ENCODE data around the gene KCNH3. TPM values are rescaled to one million over a fixed set of nuclear protein-coding genes. Genes with fewer than 3 reads are reported as not detected.
"Not testable (repeated sequence)": the region's sequence is repeated elsewhere in the genome, so short reads cannot be mapped to it uniquely, and the experiment has no call there.

KCNH3 gene
- total and polyA plus RNA-seq, 3 donors from 2014 or later, result 4.5 to 8.3 (median 4.5) TPM

DNA sequence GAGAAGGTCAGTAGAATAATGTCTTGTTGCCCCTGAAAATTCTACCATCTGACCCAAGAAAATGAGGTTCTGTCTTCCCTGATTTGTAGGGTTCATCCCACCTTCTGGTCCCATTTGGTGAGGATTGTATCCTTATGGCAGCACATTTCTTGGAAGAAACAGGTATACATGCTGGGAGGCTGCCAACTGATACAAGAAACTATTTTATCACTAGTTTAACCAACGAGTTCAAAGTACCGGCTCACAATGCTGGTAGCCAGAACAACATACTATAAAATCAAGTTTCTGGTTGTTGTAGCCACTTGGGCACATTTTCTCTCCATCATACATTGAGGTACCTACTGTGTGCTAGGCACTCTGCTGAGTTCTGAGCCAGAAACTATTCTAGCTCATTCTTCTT lies 7.1 kb upstream of the KCNH3 start:
- H3K27me3 ChIP-seq, result no peaks in the 10 kb centered on the region
- TF ChIP-seq, protein P1, sequence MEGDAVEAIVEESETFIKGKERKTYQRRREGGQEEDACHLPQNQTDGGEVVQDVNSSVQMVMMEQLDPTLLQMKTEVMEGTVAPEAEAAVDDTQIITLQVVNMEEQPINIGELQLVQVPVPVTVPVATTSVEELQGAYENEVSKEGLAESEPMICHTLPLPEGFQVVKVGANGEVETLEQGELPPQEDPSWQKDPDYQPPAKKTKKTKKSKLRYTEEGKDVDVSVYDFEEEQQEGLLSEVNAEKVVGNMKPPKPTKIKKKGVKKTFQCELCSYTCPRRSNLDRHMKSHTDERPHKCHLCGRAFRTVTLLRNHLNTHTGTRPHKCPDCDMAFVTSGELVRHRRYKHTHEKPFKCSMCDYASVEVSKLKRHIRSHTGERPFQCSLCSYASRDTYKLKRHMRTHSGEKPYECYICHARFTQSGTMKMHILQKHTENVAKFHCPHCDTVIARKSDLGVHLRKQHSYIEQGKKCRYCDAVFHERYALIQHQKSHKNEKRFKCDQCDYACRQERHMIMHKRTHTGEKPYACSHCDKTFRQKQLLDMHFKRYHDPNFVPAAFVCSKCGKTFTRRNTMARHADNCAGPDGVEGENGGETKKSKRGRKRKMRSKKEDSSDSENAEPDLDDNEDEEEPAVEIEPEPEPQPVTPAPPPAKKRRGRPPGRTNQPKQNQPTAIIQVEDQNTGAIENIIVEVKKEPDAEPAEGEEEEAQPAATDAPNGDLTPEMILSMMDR (IDR thresholded peaks at IDR 0.05), result no peak
- TF ChIP-seq POLR2A (IDR thresholded peaks at IDR 0.05), result no peak
- no peaks in the 10 kb centered on the region for H3K4me1 ChIP-seq
- 55 to 80% methylated on average over 2 of the region's 2 CpGs for WGBS, 2 donors
- no peak overlapping the region for H3K27ac ChIP-seq
- H3K4me3 ChIP-seq, result no peak overlapping the region
- intact Hi-C loops (cut with DNase I; ENCODE audit: low total_unique reads), result no loop called here
- H3K36me3 ChIP-seq (ENCODE audit: low read depth, missing control alignments), result no peaks in the 10 kb centered on the region
- no peak for DNase-seq
- H3K9me3 ChIP-seq, result no peaks in the 10 kb centered on the region

DNA sequence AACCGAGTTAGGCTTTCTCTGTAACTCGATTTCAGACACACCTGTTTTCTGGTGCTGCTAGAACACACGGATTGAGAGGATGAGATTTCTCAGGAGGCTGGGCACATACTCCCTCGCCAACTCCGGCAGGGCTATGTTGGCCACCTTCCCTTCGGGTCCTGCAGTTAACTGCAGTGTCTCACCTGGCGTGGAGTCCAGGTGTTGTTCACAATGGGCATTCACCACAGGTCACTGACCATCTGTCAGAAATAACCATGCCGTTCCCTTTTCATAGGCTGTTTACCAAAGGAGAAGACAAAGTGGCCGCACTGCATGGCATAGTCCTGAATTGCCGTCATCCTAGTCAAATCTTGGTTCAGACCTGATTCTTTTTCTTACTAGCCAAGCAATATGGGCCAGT lies 5.5 kb upstream of the KCNH3 start:
- intact Hi-C loops (cut with DNase I; ENCODE audit: low total_unique reads), result no loop called here
- H3K4me3 ChIP-seq, result no peak overlapping the region
- H3K36me3 ChIP-seq (ENCODE audit: low read depth, missing control alignments), result no peaks in the 10 kb centered on the region
- H3K9me3 ChIP-seq, result no peaks in the 10 kb centered on the region
- WGBS, 2 donors, result 92% methylated on average over 10 of the region's 10 CpGs
- H3K4me1 ChIP-seq, result peaks cover 4% of the 10 kb centered on the region
- no peak overlapping the region for H3K27ac ChIP-seq
- no peaks in the 10 kb centered on the region for H3K27me3 ChIP-seq
- TF ChIP-seq, protein P1 (IDR thresholded peaks at IDR 0.05), result no peak
- no peak for TF ChIP-seq POLR2A (IDR thresholded peaks at IDR 0.05)
- DNase-seq, result no peak

DNA sequence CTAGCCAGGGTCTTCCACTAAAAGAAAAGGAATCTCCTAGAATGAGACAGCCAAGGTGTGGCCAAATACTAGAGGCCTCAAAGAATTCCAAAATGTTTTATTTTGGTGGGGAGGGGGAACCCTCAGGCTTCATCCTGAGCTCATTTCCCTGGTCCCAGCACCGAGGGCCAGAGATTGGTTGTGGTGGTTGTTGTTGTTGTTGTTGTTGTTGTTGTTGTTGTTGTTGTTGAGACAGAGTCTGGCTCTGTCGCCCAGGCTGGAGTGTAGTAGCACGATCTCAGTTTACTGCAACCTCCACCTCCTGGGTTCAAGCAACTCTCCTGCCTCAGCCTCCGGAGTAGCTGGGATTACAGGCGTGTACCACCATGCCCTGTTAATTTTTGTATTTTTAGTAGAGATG lies 4.7 kb upstream of the KCNH3 start:
- H3K4me1 ChIP-seq; H3K27me3 ChIP-seq; H3K4me3 ChIP-seq; H3K9me3 ChIP-seq; DNase-seq; H3K36me3 ChIP-seq (ENCODE audit: low read depth, missing control alignments); H3K27ac ChIP-seq; intact Hi-C loops (cut with DNase I; ENCODE audit: low total_unique reads): not testable (repeated sequence)
- 95 to 100% methylated on average over 4 to 5 of the region's 5 CpGs for WGBS, 2 donors

DNA sequence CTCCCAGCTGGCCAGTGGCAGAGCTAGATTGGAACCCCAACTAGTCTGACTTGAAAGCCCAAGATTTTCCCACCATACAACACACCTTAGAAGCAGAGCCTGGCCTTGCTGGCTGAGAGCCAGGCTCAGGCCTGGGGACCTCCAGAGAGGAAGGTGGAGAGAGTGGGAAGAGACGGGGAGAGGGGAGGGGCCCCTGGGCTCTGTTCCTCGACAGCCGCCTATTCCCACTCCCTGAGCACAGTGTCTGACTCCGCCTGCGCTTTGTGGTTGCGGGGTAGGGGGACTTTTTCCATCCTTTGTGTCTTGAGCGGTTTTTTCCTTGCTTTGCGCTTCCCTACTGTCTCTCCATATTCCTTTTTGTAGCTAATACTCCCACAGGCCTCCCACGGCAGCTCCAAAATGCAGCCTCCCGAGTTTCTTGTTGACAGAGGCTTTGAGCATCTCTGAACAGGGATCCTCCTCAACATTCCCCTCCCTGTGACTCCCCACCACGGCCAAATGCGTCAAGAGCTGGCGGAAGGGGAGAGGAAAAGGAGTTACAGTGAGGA lies 4.0 kb upstream of the KCNH3 start:
- Histone ChIP-seq H3K27me3 (no peaks in the 10 kb centered on the region), H3K36me3 (ENCODE audit: low read depth, missing control alignments) (no peaks in the 10 kb centered on the region), H3K4me3 (no peak overlapping the region), H3K27ac (no peak overlapping the region), H3K4me1 (peaks cover 4% of the 10 kb centered on the region), H3K9me3 (no peaks in the 10 kb centered on the region)
- TF ChIP-seq POLR2A (IDR thresholded peaks at IDR 0.05), result no peak
- TF ChIP-seq, protein P1 (IDR thresholded peaks at IDR 0.05), result no peak
- 75 to 85% methylated on average over 13 of the region's 13 CpGs for WGBS, 2 donors
- intact Hi-C loops (cut with DNase I; ENCODE audit: low total_unique reads), result no loop called here
- DNase-seq, result no peak

DNA sequence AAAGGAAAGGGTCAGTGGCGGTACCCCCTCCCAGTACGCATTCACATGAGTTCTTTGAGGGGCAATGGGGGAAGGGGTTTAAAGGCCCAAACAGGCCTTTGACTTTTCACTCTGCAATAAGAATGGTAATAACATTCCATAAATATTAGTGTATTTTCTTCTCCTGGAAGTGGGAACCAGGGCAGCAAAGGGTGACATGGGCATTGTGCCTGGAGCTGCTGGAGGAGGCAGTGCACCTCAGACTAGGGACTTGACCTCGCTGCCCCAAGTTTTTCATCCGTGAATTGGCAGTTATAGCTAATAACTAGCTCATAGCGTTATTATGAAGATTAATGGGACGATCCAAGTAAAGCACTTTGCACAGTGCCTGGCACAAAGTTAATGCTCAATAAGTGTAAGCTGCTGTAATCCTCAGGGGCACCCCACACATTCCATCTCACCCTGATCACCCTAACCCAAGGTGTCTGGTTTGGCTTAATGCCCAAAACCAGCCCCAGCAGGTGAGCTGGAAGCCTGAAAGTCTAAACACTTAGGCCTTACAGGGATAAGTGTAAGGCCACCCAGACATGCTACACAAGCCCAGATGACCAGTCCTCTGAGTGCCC lies 2.8 kb upstream of the KCNH3 start:
- Histone ChIP-seq H3K27me3 (no peaks in the 10 kb centered on the region), H3K27ac (no peak overlapping the region), H3K9me3 (no peaks in the 10 kb centered on the region), H3K36me3 (ENCODE audit: low read depth, missing control alignments) (no peaks in the 10 kb centered on the region), H3K4me3 (no peak overlapping the region), H3K4me1 (peaks cover 4% of the 10 kb centered on the region)
- TF ChIP-seq POLR2A (IDR thresholded peaks at IDR 0.05), result no peak
- TF ChIP-seq, protein P1 (IDR thresholded peaks at IDR 0.05), result no peak
- 89 to 90% methylated on average over 6 of the region's 6 CpGs for WGBS, 2 donors
- no peak for DNase-seq
- intact Hi-C loops (cut with DNase I; ENCODE audit: low total_unique reads), result no loop called here

Measured in testis (tissue), 3 donors.